ENCODE data around the gene SGCA. TPM values are rescaled to one million over a fixed set of nuclear protein-coding genes. Genes with fewer than 3 reads are reported as not detected.

SGCA gene
- total RNA-seq, 1 donor from 2014 or later = 1.7 TPM

GRCh38 chr17:50206604-50207293, 40.9 kb downstream of the SGCA start:
- intact Hi-C loops (cut with micrococcal nuclease) = no loop called here
- Mint-ChIP-seq H3K27ac (no peak overlapping the region), H3K9me3 (no peaks in the 10 kb centered on the region), H3K4me3 (no peak overlapping the region), H3K4me1 (peaks cover 3% of the 10 kb centered on the region), H3K27me3 (peaks cover 72% of the 10 kb centered on the region), H3K36me3 (ENCODE audit: low read depth) (no peaks in the 10 kb centered on the region)
- DNase-seq (no peak), ATAC-seq (ENCODE audit: low read depth) (no peak)
- POLR2A ChIA-PET = no interaction called here
- TF ChIP-seq CTCF (IDR thresholded peaks at IDR 0.05) = no peak
- CTCF ChIA-PET = no interaction called here

- POLR2A ChIA-PET = no interaction called here
- no peak for TF ChIP-seq CTCF (IDR thresholded peaks at IDR 0.05)
- DNase-seq (no peak), ATAC-seq (ENCODE audit: low read depth) (no peak)
- Mint-ChIP-seq H3K9me3 (no peaks in the 10 kb centered on the region), H3K27ac (no peak overlapping the region), H3K36me3 (ENCODE audit: low read depth) (no peaks in the 10 kb centered on the region), H3K4me1 (peaks cover 4% of the 10 kb centered on the region), H3K27me3 (peaks cover 68% of the 10 kb centered on the region), H3K4me3 (no peak overlapping the region)
- intact Hi-C loops (cut with micrococcal nuclease) = no loop called here
- CTCF ChIA-PET = no interaction called here
These were observed 41.5 kb downstream of the SGCA start for GRCh38 chr17:50207315-50207714.

GRCh38 chr17:50207792-50208567, 42.2 kb downstream of the SGCA start:
- Mint-ChIP-seq H3K36me3 (ENCODE audit: low read depth) (no peaks in the 10 kb centered on the region), H3K4me1 (peaks cover 11% of the 10 kb centered on the region), H3K9me3 (no peaks in the 10 kb centered on the region), H3K27ac (no peak overlapping the region), H3K4me3 (no peak overlapping the region), H3K27me3 (peaks cover 62% of the 10 kb centered on the region)
- POLR2A ChIA-PET = no interaction called here
- intact Hi-C loops (cut with micrococcal nuclease) = no loop called here
- TF ChIP-seq CTCF (IDR thresholded peaks at IDR 0.05) = no peak
- CTCF ChIA-PET = no interaction called here
- no peak for ATAC-seq (ENCODE audit: low read depth)
- no peak for DNase-seq

- Mint-ChIP-seq H3K9me3 (no peaks in the 10 kb centered on the region), H3K36me3 (ENCODE audit: low read depth) (no peaks in the 10 kb centered on the region)
- CTCF ChIA-PET = interaction anchor here (0.9 kb wide), 1 partner anchor 89 kb away, joined by 3 read pairs; no protein-coding TSS in a partner anchor
These were observed 42.8 kb downstream of the SGCA start for GRCh38 chr17:50208611-50209061.

More at GRCh38 chr17:50208611-50209061, 42.8 kb downstream of the SGCA start:
- DNase-seq (no peak), ATAC-seq (ENCODE audit: low read depth) (no peak)
- H3K4me1 Mint-ChIP-seq = peaks cover 15% of the 10 kb centered on the region
- intact Hi-C loops (cut with micrococcal nuclease) = no loop called here
- H3K4me3 Mint-ChIP-seq = no peak overlapping the region
- POLR2A ChIA-PET = no interaction called here
- TF ChIP-seq CTCF (IDR thresholded peaks at IDR 0.05) = no peak
- H3K27me3 Mint-ChIP-seq = peaks cover 64% of the 10 kb centered on the region
- no peak overlapping the region for H3K27ac Mint-ChIP-seq

All from activated B cell treated with CpG ODN at 0.5 μM for 24 hours (primary cell).